GM19328 (cell line): ENCODE results near the gene GHRL.

ENCODE experiments used
- ATAC-seq: cut with Tn5 transposase; IDR thresholded peaks from one replicate; pipeline ENCODE4 v1.9.1; 2021; ENCODE audit warnings: mild to moderate bottlenecking, moderate library complexity; ENCODE audit not compliant: unreplicated experiment

The GHRL gene, protein sequence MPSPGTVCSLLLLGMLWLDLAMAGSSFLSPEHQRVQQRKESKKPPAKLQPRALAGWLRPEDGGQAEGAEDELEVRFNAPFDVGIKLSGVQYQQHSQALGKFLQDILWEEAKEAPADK

DNA sequence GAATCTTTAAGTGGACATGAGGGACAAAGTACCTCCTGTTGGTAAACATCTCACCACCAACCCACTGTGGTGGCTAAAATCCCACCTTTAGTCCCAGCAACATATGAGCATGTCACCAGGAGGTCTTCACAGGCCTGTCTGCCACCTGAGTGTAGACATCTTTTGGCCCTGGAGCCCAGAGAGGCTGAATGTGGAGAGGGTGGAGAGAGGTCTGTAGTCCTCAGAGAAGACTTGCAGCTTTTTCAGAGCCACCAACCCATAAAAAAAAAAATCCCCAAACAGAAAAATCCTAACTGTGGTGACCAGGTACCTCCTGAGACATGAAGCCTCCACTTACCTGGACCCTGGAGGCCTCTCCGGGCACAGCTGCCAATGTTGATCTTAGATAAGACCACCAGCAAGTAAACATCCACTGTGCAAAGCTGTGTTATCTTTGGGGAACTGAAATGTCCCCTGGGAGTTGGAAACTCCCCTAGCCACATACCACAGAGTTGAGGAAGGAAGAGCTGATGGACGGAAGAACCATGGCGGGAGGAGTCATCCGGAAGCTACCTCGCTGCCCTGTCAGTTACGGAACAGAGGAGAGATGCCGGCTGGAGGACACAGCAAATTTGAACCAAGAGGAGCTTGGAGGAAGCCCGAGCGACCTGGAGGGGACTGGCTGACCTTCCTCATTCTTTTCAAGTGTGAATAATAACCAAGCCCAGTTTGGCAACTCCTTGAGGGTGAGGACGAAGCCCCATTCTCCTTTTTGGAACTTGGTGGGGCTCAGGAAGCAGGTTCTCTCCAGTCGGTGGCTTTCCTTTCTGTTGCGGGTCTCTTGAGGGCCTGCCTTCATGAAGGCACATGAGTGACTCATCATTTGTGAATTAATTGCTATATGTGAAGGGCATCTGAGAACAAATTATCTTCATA, at the start of gene GHRL:
TSS of gene GHRL (minus strand) at position 443 of the 915 bp plus-strand sequence. CDS start 2,767 bp downstream, outside the sequence.
- ATAC-seq, result no peak

DNA sequence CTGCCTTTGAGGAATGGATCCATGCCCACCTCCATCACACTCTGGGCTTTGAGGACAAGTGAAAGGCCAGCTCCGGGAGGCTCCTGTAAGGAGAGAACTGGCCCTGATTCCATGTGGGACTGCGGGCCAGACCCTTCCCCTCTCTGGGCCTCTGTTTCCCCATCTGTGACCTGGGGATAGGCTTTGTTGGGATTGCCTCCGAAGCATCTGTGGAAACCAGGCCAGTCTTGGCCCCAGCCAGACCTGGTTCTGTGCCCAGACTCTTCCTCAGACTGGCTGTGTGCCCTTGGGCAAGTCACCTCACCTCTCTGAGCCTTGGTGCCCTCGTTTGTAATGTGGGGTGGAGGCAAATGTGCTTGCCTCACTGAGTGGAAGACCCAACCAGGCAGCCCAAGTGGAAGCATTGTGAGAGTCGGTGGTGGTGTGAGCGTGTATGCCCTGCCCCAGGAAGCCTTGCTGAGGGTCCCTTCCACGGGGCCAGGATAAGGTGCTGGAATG, 49.2 kb upstream of the GHRL start:
- no peak for ATAC-seq

DNA sequence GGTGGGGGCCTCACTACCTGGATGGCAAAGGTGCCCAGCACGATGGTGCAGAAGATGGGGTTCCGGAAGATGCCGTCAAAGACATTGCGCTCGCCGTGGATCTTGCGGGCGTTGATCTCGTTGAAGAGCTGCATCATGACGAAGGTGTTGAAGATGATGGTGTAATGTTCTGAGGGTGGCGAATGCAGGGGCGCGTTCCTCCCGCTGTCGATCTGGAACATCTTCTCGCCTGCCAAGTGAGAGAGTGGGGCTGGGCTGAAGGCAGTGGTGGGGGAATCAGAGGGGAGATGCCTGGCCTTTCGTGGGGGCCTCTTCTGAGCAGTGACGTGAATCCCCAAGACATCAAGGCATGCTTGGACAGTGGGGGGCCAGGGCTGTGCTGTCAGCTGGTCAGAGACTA, 47.7 kb upstream of the GHRL start:
- ATAC-seq, result no peak

DNA sequence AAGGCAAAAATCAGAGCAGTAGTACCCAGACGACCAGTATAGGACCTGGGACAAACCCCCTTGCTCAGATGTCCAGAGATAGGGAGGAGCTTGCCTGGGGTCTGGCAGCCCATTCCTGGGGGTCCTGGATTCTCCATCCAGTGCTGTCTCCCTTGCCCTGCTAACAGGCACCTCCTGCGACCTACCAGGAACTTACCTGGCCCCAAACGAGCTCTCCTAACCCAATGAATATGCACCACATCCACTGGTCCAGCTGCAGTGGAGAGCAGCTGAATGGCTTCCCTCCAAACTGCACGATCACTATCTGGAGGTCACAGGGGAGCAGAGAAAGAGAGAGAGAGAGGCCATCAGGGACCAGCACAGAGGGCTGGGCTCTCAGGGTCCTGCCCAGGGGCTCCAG, 47.3 kb upstream of the GHRL start:
- ATAC-seq, result no peak

DNA sequence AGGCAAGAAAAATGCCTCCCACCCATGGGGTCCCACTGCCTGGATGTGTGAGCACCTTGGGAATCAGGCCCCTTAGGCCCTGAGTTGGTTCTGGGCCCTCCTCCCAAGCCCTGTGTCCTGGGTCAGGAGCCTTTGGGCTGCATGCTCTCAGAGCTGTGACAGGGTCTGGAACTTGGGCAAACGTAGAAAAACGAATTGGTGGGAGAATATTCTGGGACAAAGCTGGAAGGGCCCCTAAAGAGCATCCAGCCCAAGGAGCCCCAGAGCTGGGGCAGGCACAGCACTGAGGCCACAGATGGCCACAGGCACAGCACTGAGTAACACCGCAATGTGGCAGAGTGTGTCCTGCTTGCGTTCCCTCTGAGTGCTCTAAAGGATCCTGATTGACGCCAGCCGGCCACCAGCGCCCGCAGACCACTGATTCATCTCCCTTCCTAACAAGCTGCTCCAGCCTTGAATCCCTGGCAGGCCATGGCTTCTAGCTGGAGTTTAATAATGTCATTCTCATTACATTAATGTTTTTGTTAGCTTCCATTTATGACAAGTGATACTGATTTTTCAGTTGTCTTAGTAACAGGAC, 46.7 kb upstream of the GHRL start:
- ATAC-seq, result no peak

DNA sequence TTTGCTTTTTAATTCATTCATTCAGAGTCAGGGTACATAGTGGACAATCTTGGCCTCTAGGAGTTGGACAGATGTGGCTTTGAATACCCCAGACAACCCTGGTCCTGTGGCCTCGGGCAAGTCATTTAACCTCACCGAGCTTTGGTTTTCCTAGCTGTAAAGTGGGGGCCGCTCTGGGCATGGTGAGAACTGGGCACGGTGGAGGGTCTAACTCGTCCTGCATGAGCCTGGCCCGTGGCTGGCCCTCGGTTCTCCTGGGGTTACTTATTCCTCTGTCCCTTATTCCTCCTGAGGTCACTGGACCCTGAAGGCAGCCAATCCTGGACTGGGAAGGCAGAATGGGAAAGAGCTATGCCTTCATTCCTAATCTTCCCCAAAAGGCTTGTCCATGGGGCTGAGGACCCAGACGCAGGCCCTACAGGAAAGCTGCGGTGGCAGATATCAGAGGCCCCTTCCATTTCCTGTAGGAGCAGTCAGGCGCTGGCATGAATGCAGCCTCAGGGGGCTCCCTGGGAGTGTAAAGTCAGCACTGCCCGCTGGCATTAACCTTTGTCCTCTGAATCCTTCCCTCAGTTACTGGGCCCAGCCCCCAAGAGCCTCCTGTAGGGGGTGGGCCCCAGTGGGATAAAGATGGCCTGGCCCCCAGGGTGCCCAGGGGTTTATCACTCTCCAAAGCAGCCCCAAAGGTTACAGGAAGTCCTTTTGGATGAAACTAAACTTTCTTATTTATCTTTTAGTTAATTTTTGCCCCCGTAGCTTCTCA, 46.0 kb upstream of the GHRL start:
- no peak for ATAC-seq

DNA sequence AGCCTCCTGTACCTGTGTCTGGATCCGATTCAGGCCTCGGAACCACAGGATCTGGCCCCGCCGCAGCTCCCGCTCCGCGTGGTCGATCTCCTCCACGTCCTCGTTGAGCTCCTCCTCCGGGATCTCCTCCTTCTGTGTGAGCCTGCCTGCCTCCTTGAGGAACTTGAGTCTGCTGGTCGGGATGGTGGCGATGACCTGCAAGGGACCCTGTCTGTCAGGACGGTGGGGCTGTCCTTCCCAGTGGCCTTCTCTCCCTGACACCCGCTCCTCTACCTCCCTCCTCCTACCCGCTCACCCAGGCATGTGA, 45.4 kb upstream of the GHRL start:
- ATAC-seq, result no peak

DNA sequence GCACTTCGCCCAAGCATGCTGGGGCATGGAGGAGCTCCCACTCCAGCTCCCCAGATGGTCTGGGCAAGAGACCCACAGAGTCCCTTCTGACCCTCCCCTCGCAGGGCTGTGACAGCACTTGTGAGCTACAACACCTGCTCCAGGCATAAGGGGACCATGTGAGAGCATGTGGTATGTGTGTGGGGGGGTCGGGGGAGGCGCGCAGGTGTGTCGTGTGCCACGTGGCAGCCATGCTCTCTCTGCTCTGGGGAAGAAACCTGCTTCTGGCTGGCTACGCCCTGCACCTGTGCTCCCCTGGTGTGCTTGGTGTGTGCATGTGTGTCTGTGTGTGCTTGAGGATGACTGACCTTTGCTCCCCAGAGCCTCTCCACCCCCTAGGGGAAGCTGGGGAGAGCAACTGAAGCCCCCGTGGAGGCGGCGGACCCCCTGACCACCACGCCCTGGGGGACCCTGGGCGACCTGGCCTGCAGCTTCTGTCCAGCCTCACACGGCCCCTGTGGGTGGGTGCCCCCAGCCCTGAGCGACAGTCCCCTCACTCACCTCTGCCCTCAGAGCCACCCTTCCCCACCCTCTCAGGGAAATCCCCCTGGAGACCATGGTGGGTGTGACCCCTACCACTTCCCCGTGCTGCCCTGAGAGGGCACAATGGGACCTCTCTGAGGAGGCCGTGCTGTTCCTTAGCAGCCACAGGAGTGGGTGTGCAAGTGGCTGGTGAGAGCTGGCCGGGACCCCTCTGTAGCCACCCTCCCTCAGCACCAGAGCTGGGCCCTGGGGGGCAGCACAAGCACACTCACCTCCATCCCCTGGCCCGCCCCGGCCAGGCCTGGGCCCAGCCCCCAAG, 44.8 kb upstream of the GHRL start:
- no peak for ATAC-seq

DNA sequence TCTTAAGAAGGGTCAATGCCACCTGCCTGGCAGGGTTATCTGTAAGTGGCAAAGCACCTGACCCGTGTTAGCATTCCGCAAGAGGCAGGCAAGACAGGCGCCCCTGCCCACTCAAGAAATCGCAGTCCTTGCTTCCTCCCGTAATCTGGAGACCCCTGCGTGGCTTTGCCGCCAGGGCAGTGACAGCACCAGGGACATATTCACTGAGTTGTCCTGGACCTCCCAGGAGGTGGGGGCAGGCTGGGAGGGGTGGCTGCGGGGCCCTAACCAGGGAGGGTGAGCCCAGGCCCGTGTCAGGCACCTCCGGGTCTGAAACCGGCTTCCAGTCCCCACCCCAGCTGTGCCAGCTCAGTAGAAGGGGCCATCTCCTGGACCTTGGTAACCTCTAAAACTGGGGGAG, 44.0 kb upstream of the GHRL start:
- ATAC-seq, result no peak

DNA sequence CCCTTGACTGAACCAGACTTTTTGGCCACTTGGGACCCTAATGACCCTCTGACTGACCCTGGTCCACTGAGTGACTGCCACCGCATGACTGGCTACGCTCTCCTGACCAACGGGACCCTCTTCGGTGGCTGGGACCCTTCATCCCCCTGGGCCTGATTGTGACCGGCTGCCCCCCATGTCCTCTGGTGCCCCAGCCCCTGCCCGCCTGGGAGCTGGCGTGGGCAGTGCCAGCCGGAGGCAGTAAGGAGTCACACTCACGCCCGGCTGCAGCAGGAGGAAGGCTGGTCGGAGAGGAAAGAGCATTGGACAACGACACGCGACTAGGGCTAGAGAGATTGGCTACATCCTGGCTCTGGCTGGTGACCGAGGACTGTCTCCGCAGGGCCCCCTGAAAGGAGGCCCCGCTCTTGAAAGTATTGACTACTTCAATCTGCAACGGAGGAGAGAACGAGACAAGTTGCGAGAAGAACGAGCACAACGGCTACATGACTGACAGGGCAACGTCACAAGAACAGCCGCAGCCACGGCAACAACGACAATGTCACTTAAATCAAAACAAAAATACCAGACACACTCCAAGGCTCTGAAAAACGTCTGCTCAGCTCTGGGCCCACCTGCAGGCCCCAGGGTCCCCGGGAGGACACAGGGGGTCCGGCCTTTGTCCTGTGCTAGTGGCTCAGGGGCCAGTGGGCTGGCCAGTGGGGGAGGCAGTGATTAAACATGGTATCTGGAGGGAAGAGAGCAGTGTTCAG, 43.3 kb upstream of the GHRL start:
- no peak for ATAC-seq

DNA sequence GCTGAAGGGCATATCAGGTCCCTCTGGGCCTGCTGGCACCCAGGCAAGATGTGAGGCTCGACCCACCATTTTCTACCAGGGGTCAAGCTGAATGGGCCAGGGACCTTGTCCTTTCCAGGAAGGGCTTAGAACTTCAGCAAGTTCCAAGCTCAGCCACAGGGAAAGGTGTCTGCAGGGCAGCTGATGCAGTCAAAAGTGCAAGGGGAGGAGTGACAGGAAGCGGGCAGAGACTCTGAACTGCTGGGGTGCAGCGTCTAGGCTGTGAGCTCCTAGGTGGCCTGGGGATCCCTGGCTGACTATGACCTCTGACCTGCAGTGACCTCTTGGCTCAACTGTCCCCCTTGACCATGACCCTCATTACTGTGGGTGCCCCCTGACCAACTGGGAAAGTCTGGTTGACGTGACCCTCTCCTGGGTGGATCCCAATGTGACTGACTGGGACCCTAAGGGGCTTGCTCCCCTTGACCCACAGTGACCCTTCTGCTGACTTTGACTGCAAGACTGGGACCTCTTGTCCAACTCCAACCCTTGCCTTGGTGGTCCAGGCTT, 42.5 kb upstream of the GHRL start:
- no peak for ATAC-seq

DNA sequence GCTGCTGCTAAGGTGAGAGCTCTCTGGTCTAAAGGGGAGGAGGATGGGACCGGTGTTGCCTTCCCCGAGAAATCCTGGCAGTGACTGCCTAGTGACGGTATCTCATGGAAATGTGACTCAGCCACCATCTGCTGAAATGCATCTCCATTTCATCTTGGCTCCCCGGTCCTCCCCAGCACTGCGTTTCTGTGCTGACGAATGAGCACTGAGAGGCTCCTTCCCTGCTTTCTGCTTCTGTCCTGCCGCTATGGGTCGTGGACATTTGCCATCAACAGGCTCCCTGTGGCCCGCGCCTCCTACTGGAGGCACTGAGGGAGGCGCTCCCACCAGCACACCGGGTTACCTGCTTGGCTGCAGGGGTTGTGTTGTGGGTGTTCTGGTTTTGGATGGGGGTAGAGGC, 41.7 kb upstream of the GHRL start:
- ATAC-seq, result no peak

DNA sequence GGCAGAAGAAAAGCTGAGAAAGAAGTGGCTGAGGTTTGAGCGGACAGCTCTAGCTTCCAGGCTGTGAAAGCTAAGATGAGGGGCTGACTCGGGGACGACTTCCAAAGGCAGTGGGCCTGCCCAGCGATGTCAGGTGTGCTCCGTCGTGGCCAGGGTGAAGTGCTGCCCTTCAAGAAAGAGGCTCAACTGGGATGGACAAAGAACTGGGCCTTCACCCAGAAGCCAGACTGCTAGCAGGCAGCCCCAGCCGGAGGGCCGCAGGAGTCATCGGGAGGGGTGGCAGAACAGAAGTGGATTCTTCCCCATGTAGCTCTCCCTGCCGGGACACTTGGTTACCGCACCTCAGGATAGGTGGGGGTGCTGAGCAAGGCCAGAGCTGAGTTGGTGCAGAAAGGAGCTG, 41.3 kb upstream of the GHRL start:
- no peak for ATAC-seq

DNA sequence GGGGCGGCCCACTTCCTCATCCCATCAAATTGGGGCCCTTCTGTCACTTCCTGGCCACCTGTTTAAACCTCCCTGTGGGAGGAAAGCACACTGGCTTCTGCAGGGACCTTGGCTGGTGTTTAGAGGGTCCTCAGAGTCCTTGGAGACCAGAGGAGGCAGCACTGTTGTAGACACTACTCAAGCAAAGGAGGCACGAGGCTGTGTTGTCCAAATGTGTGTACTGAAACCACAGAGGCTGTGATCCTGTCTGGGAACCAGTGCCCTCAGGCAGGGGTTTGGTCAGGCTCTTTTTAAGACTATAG, 40.6 kb upstream of the GHRL start:
- no peak for ATAC-seq

DNA sequence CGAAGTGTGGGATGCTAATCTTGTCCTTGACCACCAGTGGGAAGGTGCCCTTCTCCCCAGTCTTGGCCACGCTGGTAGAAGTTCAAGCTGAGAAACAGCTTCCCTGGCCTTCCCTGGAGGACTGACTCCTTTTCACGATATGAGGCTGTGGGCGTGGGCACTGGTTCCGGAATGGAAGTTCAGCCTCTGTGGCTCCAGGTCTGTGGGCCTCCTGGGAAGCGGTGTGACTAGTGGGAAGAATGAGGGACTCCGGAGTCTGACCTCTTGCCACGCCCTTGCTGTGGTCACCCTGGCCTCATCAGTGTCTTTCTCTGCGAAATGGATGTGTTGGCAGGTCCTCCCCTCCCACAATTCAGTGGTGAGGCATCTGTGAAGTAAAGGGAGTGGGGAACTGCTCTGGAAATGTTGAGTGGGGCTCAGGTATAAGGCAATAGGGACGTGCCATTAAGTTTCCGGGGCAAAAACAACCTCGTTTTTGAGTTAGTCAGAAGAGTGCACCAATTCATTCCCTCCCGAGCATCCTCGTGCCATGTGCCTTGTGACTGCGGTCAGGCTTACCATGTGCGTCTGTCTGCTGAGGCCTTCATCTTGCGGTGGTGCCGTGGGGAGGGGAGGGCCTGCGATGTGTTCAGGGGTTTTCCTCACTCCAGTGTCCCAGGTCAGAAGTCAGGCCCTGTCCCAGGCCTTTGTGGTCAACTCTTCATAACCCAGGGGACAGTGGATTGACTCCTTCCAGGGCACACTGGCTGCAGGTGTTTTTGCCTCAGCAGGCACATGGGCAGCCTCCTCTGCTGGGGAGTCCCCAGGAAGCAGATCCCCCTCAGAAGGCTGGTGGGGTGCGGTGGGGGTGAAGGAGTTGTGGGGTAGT, 40.0 kb upstream of the GHRL start:
- no peak for ATAC-seq

DNA sequence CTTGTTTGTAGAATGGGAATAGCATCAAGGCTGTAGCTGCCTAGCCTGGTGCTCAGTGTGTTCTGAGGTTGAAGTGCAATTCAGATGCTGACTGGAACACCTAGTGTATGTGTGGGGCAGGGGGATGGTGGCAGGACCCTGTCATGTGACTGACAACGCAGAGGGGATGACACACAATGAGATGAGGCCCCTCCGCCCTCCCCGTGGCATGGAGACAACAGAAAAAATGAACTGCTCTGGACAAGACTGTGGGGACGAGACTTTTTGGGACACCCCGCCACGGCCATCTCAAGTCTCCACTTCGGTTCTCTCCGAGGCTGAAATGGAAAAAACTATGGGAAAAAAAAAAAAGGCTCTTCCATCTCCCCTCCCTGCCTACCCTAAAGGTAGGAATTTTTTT, 38.6 kb upstream of the GHRL start:
- no peak for ATAC-seq

DNA sequence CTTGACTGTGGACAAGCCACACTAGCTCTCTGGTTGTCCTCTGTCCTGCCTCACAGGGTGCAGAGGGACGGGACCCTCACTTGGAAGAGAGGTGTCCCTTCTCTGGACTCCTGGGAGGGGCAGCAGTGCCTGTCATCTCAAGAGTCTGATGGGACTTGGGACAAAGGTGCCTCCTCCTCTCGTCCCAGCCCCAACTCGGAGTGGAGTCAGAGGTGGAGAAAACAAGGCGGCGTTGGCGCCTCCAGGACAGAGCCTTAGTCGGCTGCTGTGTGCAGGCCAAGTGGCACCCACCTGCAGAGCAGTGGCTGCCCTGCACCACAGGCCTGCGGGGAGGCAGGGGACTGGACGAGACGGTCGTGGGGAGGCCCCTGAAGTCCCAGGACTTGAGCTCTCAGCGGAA, 37.6 kb upstream of the GHRL start:
- no peak for ATAC-seq

DNA sequence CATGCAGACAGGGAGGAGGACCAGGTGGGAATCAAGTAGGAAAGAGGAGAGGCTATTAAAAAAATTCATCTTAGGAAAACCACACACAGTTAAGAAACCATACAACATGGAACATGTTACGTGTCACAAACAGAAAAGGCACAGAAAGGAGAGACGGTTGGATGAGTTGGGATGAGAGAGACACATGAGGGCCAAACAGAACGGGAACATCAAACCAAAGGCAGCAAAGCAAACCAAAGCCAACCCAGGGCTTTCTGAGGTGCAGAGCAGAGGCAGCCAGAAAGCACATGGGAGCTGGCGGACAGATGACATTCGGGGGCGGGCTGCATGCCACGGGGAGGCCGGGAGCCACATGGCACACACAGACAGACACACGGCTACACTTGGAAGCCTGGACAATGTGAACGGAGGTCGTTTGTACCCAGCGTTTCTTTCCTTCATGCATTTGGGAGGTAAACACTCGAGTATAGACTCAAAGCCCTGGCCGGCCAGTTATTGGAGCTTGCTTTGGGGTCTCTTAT, 36.8 kb upstream of the GHRL start:
- no peak for ATAC-seq
